ENCODE measurements around the gene CEP135.
A peak's percentile ranks its signal among the peaks of the same experiment; 100 is the strongest.

CEP135 gene

DNA sequence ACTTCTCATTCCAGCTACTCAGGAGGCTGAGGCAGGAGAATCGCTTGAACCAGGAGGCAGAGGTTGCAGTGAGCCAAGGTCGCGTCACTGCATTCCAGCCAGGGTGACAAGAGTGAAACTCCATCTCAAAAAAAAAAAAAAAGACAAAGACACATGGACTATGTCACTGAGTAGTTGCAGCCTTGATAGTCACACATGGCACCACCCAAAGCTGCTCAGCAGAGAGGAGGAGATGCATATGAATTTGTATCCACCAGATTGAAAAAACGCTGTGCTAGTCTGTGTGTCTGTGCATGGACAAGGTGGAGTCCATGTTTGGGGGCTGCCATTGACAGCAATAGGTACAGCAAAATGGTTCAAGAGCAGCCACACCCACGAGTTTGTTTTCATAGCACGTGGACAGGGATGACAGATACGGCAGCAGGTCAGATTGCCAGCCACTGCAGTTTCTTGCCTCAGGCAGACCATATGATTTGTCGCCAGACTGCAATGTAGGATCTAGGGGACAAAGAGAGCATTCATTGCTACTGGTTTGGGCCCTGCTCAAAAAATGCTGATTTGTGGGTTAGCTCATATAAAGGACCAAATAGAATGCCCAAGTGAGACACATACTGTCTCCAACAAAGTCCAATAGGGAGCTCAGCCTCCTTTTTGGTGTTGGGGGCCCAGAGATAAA is 89.9 kb downstream of the CEP135 start:
- Histone ChIP-seq H3K9ac (ENCODE audit: low read length) (no peak overlapping the region), H3K4me3 (ENCODE audit: low read length) (no peak overlapping the region), H3K27me3 (ENCODE audit: control insufficient read depth, insufficient read depth, low read length) (peaks cover 4% of the 10 kb centered on the region), H3K9me3 (ENCODE audit: control insufficient read depth, low read length) (no peaks in the 10 kb centered on the region), H3K36me3 (ENCODE audit: control insufficient read depth, insufficient read depth, low read length) (no peaks in the 10 kb centered on the region), H3K4me1 (ENCODE audit: control insufficient read depth, insufficient read depth, low read length) (no peaks in the 10 kb centered on the region)

DNA sequence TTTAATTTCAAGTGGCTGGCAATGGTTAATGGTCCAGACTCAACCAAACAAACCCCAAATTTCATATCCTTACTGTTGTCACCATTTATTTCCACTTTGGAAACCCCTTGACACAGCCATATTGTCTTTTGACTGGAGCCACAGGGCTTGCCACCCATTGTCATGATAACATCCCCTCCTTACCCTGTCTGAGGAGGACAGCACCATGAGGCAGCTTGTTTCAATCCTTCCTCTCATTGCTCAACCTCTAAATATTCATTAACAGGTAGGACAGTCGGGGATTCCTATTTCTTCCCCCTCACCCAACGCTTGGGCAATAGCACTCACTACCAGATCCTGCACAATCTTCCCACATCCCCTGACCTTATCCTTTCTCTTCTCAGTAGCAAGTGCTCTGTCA is 92.1 kb downstream of the CEP135 start:
- peaks cover 4% of the 10 kb centered on the region for H3K27me3 ChIP-seq (ENCODE audit: control insufficient read depth, insufficient read depth, low read length)
- no peak overlapping the region for H3K4me3 ChIP-seq (ENCODE audit: low read length)
- H3K36me3 ChIP-seq (ENCODE audit: control insufficient read depth, insufficient read depth, low read length): no peaks in the 10 kb centered on the region
- no peak overlapping the region for H3K9ac ChIP-seq (ENCODE audit: low read length)
- no peaks in the 10 kb centered on the region for H3K9me3 ChIP-seq (ENCODE audit: control insufficient read depth, low read length)
- no peaks in the 10 kb centered on the region for H3K4me1 ChIP-seq (ENCODE audit: control insufficient read depth, insufficient read depth, low read length)

DNA sequence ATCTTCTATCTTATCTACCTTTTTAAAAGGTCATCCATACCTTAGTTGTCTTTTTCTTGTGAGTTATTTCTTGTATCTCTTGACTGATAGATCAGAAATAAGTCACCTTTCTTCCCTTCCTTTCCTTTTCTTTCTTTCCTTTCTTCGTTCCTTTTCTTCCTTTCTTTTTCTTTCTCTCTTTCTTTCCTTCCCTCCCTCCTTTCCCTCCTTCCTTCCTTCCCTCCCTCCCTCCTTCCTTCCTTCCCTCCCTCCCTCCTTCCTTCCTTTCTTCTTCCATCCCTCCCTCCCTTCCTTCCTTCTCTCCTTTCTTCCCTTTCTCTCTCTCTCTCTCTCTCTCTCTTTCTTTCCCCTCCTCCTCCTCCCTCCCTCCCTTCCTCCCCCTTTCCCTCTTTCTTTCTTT is 93.5 kb downstream of the CEP135 start:
- peaks cover 4% of the 10 kb centered on the region for H3K27me3 ChIP-seq (ENCODE audit: control insufficient read depth, insufficient read depth, low read length)
- no peaks in the 10 kb centered on the region for H3K36me3 ChIP-seq (ENCODE audit: control insufficient read depth, insufficient read depth, low read length)
- no peak overlapping the region for H3K9ac ChIP-seq (ENCODE audit: low read length)
- no peaks in the 10 kb centered on the region for H3K4me1 ChIP-seq (ENCODE audit: control insufficient read depth, insufficient read depth, low read length)
- no peaks in the 10 kb centered on the region for H3K9me3 ChIP-seq (ENCODE audit: control insufficient read depth, low read length)
- H3K4me3 ChIP-seq (ENCODE audit: low read length): no peak overlapping the region

DNA sequence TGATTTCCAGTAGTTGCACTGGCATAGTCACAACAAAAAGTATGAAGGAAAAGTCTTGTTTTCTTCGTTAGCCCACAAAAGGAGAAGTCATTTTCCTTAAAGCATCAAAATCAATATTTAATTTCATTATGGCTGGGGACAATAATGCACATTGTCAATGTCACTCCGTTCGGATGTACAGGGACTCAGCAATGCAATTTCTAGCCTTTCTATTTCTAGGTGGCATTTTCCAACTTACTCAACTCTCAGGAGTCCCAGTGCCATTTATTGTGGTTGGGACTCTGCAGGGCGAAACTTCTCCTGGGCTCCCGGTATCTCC is 99.6 kb downstream of the CEP135 start:
- no peaks in the 10 kb centered on the region for H3K9me3 ChIP-seq (ENCODE audit: control insufficient read depth, low read length)
- H3K36me3 ChIP-seq (ENCODE audit: control insufficient read depth, insufficient read depth, low read length): no peaks in the 10 kb centered on the region
- peak overlapping the region; percentile 54 for H3K9ac ChIP-seq (ENCODE audit: low read length)
- peaks cover 4% of the 10 kb centered on the region for H3K27me3 ChIP-seq (ENCODE audit: control insufficient read depth, insufficient read depth, low read length)
- H3K4me3 ChIP-seq (ENCODE audit: low read length): peak overlapping the region; percentile 20
- no peaks in the 10 kb centered on the region for H3K4me1 ChIP-seq (ENCODE audit: control insufficient read depth, insufficient read depth, low read length)

DNA sequence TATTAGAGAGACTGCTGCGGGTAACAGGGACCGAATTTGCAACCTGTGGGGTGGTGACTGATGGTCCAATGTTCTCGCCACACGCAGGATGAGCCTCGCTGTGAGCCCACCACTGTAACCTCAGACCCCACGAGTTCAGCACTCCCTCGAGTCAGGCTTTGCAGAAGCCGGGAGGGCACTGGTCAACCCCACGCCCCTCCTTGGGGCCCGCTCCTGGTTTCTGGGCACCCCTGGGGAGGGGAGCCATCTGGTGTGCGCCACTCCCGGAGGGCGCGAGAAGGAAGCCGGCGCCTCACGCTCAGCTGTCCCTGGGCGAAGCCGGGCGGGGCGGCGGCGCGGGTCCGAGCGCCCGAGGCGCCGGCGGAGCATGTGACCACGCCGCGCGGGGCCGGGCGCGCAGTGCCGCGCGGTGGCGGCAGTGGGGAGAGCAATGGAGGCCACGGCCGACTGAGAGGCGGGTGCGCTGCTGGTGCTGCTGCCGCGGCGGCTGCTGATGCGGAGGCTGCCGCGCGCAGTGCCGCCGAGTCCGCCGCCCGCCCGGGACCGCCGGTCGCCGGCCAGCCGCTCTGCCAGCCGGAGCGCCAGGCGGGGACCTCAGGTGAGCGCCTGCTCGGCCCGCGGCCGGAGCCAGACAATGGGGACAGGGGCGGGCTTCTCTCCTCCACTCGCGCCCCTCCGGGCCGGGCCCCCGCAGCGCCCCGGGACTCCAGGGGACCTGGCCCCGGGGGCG is 100.1 kb downstream of the CEP135 start:
- H3K9me3 ChIP-seq (ENCODE audit: control insufficient read depth, low read length): no peaks in the 10 kb centered on the region
- H3K4me3 ChIP-seq (ENCODE audit: low read length): peak overlapping the region; percentile 51
- H3K36me3 ChIP-seq (ENCODE audit: control insufficient read depth, insufficient read depth, low read length): no peaks in the 10 kb centered on the region
- H3K27me3 ChIP-seq (ENCODE audit: control insufficient read depth, insufficient read depth, low read length): peaks cover 4% of the 10 kb centered on the region
- H3K4me1 ChIP-seq (ENCODE audit: control insufficient read depth, insufficient read depth, low read length): no peaks in the 10 kb centered on the region
- peak overlapping the region; percentile 78 for H3K9ac ChIP-seq (ENCODE audit: low read length)

DNA sequence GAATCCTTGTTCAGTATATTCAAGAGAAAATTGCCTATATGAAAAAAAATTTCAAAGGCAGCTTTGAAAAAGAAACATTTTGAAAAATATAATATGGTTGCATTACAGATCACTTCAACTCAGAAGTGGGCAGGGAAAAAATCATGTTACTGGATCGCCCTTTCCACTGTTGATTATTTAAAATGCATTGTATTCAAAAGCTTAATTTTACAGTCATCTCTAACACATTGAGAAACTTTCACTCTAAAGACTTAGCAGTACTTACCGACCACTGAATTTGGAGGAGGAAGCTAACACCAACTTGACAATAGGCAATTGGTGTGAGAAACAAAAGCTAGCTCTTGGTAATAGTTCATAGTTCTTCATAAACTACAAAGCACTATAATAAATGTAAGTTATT is 101.9 kb downstream of the CEP135 start:
- no peaks in the 10 kb centered on the region for H3K4me1 ChIP-seq (ENCODE audit: control insufficient read depth, insufficient read depth, low read length)
- H3K36me3 ChIP-seq (ENCODE audit: control insufficient read depth, insufficient read depth, low read length): no peaks in the 10 kb centered on the region
- H3K27me3 ChIP-seq (ENCODE audit: control insufficient read depth, insufficient read depth, low read length): peaks cover 4% of the 10 kb centered on the region
- H3K4me3 ChIP-seq (ENCODE audit: low read length): no peak overlapping the region
- no peak overlapping the region for H3K9ac ChIP-seq (ENCODE audit: low read length)
- H3K9me3 ChIP-seq (ENCODE audit: control insufficient read depth, low read length): no peaks in the 10 kb centered on the region

DNA sequence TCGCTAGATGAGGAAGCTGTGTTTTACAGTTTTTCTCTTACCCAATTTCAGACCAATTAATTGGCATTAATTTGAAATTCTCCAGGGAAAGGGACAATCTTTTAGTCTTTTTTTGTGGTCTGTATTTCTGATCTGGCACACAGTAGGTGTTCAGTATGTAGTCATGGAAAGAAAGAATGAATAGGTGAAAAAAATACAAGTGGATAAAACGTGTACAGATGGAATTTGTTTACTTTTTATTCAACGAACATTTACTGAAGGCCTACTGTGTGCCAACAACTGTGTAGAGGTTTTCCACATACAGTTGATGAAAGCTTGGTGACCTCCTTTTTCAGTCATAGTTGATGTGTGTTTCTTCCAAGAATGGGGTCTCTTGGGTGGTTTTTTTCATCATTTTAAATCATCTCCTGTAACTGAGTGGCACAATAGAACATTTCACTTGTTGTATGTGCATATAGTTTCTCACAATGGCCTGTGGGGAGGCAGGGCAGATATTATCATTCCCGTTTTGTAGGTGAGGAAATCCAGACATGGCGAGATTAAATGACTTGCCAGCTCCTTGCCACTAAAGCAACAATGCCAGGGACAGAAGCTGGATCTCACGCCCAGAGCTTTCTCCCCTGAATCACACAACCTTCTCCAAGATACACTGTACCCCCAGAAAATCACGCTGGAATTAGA is 102.4 kb downstream of the CEP135 start:
- Histone ChIP-seq H3K36me3 (ENCODE audit: control insufficient read depth, insufficient read depth, low read length) (no peaks in the 10 kb centered on the region), H3K27me3 (ENCODE audit: control insufficient read depth, insufficient read depth, low read length) (peaks cover 4% of the 10 kb centered on the region), H3K9ac (ENCODE audit: low read length) (no peak overlapping the region), H3K4me3 (ENCODE audit: low read length) (no peak overlapping the region), H3K4me1 (ENCODE audit: control insufficient read depth, insufficient read depth, low read length) (no peaks in the 10 kb centered on the region), H3K9me3 (ENCODE audit: control insufficient read depth, low read length) (no peaks in the 10 kb centered on the region)

DNA sequence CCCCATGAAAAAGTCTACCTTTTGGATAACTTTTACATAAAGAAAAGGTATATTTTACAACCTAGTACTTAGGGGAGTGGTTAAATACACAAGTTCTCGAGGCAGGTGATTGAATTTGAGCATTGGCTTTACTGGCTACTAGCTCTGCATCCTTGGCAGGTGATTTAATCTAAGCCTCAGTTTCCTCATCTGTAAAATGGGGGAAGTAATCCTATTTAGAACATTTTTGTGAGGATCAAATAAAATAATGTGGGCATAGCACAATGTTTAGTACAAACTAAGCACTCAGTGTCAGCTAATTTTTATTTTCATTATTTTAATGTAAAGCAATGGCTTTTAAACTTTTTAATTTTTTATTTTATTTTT is 102.9 kb downstream of the CEP135 start:
- no peaks in the 10 kb centered on the region for H3K4me1 ChIP-seq (ENCODE audit: control insufficient read depth, insufficient read depth, low read length)
- peaks cover 4% of the 10 kb centered on the region for H3K27me3 ChIP-seq (ENCODE audit: control insufficient read depth, insufficient read depth, low read length)
- H3K36me3 ChIP-seq (ENCODE audit: control insufficient read depth, insufficient read depth, low read length): no peaks in the 10 kb centered on the region
- H3K9me3 ChIP-seq (ENCODE audit: control insufficient read depth, low read length): no peaks in the 10 kb centered on the region
- H3K9ac ChIP-seq (ENCODE audit: low read length): no peak overlapping the region
- no peak overlapping the region for H3K4me3 ChIP-seq (ENCODE audit: low read length)

DNA sequence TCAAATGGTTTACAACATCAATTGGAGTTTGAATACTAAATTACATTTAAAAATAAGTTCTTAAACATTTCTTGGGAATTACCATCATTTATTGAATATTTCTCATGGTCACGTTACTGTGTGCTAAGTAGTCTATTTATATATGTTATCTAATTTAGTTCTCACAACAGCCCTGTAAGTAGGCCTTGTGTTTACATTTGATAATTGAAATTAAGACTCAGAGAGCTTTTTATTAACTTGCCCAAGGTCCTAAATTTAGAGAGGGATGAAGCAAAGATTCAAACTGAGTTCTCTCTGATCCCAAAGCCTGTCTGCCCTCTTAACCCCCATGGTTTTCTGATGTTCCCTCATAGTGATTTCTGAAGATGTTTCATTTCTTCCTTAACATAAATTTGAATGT is 103.7 kb downstream of the CEP135 start:
- Histone ChIP-seq H3K36me3 (ENCODE audit: control insufficient read depth, insufficient read depth, low read length) (no peaks in the 10 kb centered on the region), H3K9me3 (ENCODE audit: control insufficient read depth, low read length) (no peaks in the 10 kb centered on the region), H3K27me3 (ENCODE audit: control insufficient read depth, insufficient read depth, low read length) (peaks cover 4% of the 10 kb centered on the region), H3K9ac (ENCODE audit: low read length) (no peak overlapping the region), H3K4me1 (ENCODE audit: control insufficient read depth, insufficient read depth, low read length) (no peaks in the 10 kb centered on the region), H3K4me3 (ENCODE audit: low read length) (no peak overlapping the region)

DNA sequence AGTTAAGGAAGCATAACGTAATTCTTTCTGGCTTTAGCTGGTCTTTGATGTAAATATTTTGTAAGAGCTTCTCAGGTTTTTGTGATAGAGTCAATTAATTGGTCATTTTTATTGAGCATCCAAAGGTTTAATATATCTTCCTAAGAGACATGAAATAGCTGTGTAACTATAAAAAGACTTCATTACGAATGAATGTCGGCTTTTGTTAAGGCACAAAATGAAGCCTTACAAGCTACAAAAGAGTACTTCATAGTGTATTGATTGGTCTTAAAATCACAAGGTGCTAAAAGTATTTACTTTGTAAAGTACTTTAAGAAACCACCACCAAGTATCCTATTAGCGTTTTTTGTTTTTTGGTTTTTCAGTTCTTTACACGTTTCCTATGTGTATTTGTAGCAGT is 104.2 kb downstream of the CEP135 start:
- no peak overlapping the region for H3K9ac ChIP-seq (ENCODE audit: low read length)
- H3K36me3 ChIP-seq (ENCODE audit: control insufficient read depth, insufficient read depth, low read length): no peaks in the 10 kb centered on the region
- H3K4me1 ChIP-seq (ENCODE audit: control insufficient read depth, insufficient read depth, low read length): no peaks in the 10 kb centered on the region
- no peak overlapping the region for H3K4me3 ChIP-seq (ENCODE audit: low read length)
- H3K9me3 ChIP-seq (ENCODE audit: control insufficient read depth, low read length): no peaks in the 10 kb centered on the region
- H3K27me3 ChIP-seq (ENCODE audit: control insufficient read depth, insufficient read depth, low read length): peaks cover 4% of the 10 kb centered on the region

DNA sequence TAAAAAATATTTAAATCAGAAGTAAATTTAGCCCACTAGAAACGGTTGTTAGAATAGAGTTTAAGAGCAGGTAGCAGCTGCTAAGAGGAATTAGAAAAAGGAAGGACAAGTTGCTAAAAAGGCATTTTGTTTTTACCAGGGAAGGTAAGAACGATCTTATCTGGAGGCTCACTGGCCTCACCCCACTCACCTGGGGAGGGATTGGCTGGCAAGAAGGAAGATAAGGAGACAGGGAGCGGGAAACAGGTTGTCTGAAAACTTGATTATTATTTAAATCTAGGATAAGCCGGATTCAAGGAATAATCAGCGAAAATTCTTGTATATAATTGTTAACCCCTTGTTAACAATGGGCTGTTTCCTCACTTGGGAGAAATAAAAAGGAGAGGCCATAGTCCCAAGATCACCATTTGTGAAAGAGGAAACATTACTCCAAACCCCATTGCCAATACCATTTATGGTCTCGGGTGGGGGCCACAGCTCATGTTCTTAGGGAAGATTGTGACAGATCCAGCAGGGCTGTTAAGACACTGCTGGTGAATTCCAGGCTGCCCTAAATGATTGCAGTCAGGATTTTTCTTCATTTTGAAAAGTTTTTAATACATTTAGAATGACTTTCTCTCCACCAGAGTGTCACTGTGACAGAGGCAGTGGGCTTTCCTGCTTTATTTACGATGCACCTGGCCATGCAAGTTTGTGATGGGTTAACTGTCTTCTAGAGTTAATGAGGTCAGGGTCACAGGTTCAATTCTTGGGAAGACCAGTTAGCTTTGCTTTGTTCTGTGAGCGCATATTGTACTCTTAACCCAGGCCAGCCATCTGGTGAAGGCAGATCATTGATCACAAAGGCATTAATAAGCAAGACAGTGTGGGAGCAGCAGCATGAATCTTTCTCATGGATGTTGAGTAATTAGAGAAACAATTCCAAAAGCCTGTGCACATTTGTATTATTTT is 106.6 kb downstream of the CEP135 start:
- H3K27me3 ChIP-seq (ENCODE audit: control insufficient read depth, insufficient read depth, low read length): peaks cover 4% of the 10 kb centered on the region
- no peak overlapping the region for H3K9ac ChIP-seq (ENCODE audit: low read length)
- no peaks in the 10 kb centered on the region for H3K36me3 ChIP-seq (ENCODE audit: control insufficient read depth, insufficient read depth, low read length)
- no peaks in the 10 kb centered on the region for H3K9me3 ChIP-seq (ENCODE audit: control insufficient read depth, low read length)
- H3K4me3 ChIP-seq (ENCODE audit: low read length): no peak overlapping the region
- H3K4me1 ChIP-seq (ENCODE audit: control insufficient read depth, insufficient read depth, low read length): no peaks in the 10 kb centered on the region

DNA sequence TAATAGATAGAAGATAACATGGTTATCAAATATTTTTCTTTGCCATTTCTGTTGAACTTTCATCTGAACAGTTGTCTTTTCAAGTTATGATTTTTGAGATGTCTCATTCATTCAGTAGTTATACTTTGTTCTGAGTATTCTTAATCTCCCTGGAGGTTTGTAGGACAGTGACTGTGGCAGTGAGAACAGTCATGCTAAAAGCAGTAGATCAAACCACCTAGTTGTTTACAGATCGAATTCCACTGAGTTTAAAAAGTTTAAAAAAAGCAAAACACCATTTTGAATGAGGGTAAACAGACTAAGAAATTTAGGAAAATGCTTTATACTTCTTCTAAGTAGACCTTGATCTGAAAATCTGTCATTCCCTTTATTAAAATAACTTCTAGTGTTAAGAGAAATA is 107.2 kb downstream of the CEP135 start:
- no peak overlapping the region for H3K4me3 ChIP-seq (ENCODE audit: low read length)
- no peaks in the 10 kb centered on the region for H3K9me3 ChIP-seq (ENCODE audit: control insufficient read depth, low read length)
- H3K4me1 ChIP-seq (ENCODE audit: control insufficient read depth, insufficient read depth, low read length): no peaks in the 10 kb centered on the region
- no peak overlapping the region for H3K9ac ChIP-seq (ENCODE audit: low read length)
- peaks cover 4% of the 10 kb centered on the region for H3K27me3 ChIP-seq (ENCODE audit: control insufficient read depth, insufficient read depth, low read length)
- no peaks in the 10 kb centered on the region for H3K36me3 ChIP-seq (ENCODE audit: control insufficient read depth, insufficient read depth, low read length)
